Measurements from ENCODE around the gene SRPK2.
"Not testable (repeated sequence)": the region's sequence is repeated elsewhere in the genome, so short reads cannot be mapped to it uniquely, and the experiment has no call there.

SRPK2 gene

DNA sequence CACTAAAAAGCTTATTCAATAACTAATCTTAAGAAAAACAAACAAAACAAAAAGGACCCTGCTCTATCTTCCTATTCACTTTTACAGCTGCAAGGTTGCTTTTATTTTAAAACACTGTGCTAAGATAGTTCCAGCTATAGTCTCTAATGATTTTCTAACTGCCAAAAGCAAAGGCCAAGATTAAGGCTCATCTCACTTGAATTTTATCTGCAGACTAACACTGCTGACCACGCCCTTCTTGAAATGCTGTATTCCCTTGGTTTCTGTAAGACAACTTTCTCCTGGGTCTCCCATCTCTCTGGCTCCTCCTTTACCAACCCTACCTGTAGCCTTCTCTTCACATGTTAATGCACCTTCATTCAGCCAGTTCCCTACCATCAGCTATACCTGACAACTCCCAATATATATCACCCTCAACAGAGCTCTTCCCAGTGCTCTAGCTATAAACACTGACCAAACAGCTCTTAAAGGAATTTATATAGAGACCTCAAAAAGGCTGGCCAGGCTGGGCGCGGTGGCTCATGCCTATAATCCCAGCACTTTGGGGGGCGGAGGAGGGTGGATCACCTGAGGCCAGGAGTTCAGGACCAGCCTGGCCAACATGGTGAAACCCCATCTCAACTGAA is 11.7 kb downstream of the SRPK2 start:
- DNase-seq (ENCODE audit: low spot score), result no peak

DNA sequence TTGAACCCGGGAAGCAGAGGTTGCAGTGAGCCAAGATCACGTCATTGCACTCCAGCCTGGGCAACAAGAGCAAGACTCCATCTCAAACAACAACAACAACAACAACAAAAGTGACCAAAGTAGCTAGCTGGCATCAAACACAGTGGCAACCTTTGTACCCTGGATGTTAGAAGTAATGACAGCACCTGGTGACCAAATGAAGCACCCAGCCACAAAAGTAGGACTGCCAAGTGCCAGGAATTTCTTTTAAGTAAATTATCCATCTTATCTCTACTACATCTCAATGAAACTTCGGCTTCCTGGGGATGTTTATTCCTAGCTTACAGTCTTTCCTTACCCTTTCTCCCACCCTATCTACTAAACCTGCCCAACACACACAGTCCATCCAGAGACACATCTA is 18.8 kb downstream of the SRPK2 start:
- no peak for DNase-seq (ENCODE audit: low spot score)

- no peak for DNase-seq (ENCODE audit: low spot score)
Observed at GRCh38 chr7:105367458-105367857, 21.3 kb downstream of the SRPK2 start.

DNA sequence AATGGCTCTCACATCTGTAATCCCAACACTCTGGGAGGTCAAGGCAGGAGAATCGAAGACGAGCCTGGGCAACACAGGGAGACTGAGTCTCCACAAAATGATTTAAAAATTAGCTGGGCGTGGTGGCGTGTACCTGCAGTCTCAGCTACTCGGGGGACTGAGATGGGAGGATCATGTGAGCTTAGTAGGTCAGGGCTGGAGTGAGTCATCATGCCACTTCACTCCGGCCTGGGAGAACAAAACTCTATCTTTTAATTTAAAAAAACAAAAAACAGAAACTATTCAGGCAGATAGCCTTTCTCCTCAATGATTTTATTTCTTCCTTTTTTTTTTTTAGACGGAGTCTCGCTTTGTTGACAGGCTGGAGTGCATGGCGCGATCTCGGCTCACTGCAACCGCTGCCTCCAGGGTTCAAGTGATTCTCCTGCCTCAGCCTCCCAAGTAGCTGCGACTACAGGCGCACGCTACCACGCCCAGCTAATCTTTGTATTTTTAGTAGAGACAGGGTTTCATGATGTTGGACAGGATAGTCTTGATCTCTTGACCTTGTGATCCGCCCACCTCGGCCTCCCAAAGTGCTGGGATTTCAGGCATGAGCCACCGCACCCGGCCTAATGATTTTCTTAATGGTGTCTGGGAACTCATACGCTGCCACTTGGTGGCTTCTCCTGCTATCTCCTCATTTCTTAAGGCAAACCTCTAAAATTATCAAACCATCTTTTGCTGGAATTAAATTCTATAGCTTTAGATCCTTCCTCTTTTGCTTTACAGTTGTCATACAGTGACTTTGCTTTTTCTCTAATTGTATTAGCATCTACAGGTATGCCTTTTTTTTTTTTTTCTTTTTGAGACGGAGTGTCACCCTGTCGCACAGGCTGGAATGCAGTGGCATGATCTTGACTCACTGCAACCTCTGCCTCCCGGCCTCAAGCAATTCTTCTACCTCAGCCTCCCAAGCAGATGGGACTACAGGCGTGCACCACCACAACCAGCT is 22.9 kb downstream of the SRPK2 start:
- DNase-seq (ENCODE audit: low spot score), result no peak

GRCh38 chr7:105364684-105365083 is 24.0 kb downstream of the SRPK2 start:
- DNase-seq (ENCODE audit: low spot score), result no peak

DNA sequence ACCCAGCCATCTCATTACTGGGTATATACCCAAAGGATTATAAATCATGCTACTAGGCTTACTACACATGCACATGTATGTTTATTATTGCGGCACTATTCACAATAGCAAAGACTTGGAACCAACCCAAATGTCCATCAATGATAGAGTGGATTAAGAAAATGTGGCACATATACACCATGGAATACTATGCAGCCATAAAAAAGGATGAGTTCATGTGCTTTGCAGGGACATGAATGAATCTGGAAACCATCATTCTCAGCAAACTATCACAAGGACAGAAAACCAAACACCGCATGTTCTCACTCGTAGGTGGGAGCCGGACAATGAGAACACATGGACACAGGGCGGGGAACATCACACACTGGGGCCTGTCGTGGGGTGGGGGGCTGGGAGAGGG is 25.1 kb downstream of the SRPK2 start:
- not testable (repeated sequence) for DNase-seq (ENCODE audit: low spot score)

DNA sequence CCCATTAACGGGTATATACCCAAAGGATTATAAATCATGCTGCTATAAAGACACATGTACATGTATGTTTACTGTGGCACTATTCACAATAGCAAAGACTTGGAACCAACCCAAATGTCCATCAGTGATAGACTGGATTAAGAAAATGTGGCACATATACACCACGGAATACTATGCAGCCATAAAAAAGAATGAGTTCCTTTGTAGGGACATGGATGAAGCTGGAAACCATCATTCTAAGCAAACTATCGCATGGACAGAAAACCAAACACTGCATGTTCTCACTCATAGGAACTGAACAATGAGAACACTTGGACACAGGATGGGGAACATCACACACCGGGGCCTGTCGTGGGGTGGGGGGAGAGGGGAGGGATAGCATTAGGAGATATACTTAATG is 26.0 kb downstream of the SRPK2 start:
- DNase-seq (ENCODE audit: low spot score), result not testable (repeated sequence)

- not testable (repeated sequence) for DNase-seq (ENCODE audit: low spot score)
Observed at GRCh38 chr7:105361995-105362394, 26.7 kb downstream of the SRPK2 start.

DNA sequence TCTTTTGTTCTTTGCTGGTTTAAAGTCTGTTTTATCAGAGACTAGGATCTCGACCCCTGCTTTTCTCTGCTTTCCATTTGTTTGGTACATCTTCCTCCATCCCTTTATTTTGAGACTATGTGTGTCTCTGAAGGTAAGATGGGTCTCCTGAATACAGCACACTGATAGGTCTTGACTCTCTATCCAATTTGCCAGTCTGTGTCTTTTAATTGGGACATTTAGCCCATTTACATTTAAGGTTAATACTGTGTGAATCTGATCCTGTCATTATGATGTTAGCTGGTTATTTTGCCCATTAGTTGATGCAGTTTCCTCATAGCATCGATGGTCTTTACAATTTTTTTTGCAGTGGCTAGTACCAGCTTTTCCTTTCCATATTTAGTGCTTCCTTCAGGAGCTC is 28.6 kb downstream of the SRPK2 start:
- not testable (repeated sequence) for DNase-seq (ENCODE audit: low spot score)

DNA sequence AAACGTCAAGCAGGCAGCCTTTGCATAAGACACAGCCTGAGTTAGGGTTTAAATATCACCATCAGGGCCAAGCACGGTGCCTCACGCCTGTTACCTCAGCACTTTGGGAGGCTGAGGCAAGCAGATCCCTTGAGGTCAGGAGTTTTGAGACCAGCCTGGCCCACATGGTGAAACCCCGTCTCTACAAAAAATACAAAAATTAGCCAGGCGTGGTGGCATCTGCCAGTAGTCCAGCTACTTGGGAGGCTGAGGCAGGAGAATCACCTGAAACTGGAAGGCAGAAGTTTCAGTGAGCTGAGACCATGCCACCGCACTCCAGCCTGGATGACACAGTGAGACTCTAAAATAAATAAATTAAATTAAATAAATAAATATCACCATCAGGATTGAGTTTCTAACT is 33.0 kb downstream of the SRPK2 start:
- DNase-seq (ENCODE audit: low spot score), result no peak

DNA sequence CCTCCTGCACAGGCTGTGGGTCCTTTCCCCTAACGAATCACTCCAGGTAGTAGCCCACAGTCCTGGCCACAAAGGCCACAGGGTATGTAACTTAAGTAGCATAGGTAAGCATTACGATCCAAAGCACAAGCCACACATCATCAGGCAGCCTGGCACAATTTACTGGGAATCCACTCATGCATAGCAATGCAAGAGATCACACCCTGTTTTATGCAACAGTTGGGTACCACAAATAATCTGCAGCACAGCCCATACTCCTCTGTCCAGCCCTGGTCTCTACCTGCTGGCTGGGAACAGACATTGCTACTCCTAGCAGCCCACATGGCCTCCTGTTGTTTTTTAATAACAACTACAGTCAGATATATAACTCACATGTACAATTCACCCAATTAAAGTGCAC is 34.3 kb downstream of the SRPK2 start:
- DNase-seq (ENCODE audit: low spot score), result peak; percentile 22

DNA sequence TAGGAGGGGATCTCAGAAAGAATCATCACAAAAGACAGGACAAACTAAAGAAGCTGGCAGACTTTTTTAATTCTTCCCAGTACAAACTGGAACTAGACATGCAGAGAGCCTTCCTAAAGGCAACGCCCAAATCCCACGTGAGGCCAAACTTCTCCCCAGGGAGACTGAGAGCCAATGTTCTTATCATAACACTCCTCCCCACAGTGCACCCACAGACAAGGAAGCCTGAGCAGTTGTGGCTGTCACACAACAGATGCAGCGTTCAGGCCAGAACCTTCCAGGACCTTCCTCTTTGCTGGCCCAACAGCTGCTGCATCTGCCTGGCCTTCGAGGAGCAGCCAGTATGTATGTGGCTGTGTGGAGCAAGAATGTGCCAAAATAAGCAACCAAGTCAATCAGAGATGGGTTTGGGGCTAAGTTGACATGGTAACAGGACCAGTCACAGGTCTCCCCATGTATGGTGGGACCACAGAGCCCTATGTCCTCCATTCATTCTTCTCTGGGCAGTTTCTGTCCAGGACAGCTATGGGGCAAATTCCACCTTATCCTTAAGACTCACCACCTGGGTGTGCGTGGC is 34.9 kb downstream of the SRPK2 start:
- peak; percentile 64 for DNase-seq (ENCODE audit: low spot score)

- DNase-seq (ENCODE audit: low spot score), result no peak
Observed at GRCh38 chr7:105352901-105353668, 35.6 kb downstream of the SRPK2 start.

GRCh38 chr7:105352018-105352612 is 36.6 kb downstream of the SRPK2 start:
- no peak for DNase-seq (ENCODE audit: low spot score)

GRCh38 chr7:105350906-105351305 is 37.8 kb downstream of the SRPK2 start:
- no peak for DNase-seq (ENCODE audit: low spot score)

GRCh38 chr7:105348177-105348576 is 40.5 kb downstream of the SRPK2 start:
- DNase-seq (ENCODE audit: low spot score), result not testable (repeated sequence)

- no peak for DNase-seq (ENCODE audit: low spot score)
Observed at GRCh38 chr7:105346593-105347322, 42.0 kb downstream of the SRPK2 start.

DNA sequence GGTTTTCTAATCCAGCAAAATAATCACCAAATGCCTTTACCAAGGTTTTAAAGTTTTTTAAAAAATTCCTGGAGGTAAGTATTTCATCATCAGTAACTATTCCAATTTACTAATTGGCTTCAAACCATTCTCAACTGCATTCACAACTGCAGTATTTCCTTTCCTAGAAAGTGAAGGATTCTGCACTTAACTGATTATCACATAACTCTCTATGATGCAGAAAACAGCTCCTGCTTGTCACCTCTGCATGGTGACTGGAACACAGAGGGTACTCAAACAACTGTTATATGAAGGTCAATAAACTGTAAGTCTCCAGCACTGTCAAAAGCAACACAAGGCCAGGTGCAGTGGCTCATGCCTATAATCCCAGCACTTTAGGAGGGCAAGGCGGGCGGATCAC is 42.6 kb downstream of the SRPK2 start:
- DNase-seq (ENCODE audit: low spot score), result no peak

DNA sequence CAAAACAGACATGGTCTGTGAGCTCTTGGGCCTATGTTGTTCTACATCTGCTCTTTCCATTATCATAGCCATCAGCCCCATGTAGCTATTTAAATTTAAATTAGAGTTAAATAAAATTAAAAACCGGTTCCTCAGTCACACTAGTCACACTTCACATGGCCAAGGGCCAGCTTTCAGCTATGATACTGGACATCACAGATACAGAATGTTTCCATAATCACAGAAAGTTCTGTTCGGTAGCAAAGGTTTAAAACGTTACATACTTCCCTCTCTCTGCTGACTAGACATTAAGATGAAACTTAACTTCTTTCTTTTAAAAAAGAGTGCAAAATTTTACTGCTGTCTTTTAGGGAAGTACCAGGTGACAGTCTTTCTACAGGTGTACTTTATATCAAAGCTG is 43.0 kb downstream of the SRPK2 start:
- no peak for DNase-seq (ENCODE audit: low spot score)

DNA sequence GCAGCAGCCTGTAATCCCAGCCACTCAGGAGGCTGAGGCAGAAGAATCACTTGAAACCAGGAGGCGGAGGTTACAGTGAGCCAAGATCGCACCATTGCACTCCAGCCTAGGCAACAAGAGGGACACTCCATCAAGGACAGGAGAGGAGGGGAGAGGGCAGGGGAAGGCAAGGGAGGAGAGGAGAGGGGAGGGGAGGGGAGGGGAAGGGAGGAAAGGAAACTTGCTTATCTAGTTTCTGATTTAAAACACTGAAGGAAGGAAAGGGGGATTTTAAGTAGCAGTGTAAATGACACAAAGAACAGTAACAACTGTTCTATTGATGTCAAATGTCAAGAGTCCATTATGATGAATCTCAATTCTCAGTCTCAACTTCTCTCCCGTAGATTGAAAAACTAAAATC is 43.7 kb downstream of the SRPK2 start:
- DNase-seq (ENCODE audit: low spot score), result no peak

Data from D341Med (cell line).